ENCODE data around the gene VASH2. TPM values are rescaled to one million over a fixed set of nuclear protein-coding genes. Genes with fewer than 3 reads are reported as not detected.
A peak's percentile ranks its signal among the peaks of the same experiment; 100 is the strongest.
"Not testable (repeated sequence)": the region's sequence is repeated elsewhere in the genome, so short reads cannot be mapped to it uniquely, and the experiment has no call there.

VASH2 gene
- 4.2 TPM for total RNA-seq

DNA sequence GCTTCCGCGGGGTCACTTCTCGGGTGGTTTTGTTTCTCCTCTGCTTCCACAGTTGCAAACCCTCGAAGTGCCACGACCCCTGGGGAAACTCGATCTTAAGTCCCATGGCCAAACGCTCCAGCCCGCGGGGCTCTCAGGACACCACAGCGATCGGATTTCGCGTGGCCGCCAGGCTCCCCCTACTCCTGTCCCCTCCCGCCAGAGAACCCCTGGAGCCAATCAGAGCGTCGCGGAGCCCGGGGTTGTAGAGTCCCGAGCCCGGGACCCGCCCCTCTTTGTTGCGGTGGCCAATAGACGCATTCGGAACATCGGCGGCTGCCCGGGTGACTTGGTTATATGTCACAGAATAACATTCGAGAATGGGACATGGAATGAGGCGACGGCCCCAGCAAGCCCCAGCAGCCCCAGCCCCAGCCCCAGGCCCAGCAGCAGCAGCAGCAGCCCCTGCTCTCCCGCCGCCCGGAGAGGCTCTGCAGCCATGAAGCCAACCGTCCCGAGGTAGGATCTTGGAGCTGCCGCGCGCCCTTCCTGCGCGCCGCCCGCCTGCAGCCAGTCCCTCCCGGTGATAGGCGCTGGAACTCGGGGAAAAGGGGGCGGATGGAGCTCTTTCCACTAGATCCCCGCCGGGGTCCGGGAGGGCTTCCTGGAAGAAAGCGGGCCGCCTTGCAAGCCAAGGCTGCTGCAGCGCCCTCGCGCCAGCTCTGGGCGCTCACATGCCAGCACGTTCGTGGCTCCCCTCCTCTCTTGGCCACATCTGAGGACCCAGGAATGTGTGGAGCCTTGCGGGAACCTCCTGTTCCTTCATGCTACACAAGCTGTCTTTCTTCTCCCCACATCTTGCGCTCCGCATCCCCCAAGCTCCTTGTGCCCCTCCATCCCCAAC, at the start of gene VASH2:
Gene VASH2, plus strand, starts transcription at position 299 of the 883 bp plus-strand sequence. CDS start 1,002 bp downstream, outside the sequence.
- Histone ChIP-seq H3K27ac (peak within 1 kb of the TSS; percentile 54), H3K4me1 (peaks cover 27% of the 10 kb centered on the region), H3K4me3 (peak within 1 kb of the TSS; percentile 56 to 62), H3K36me3 (no peaks in the 10 kb centered on the region), H3K9me3 (no peaks in the 10 kb centered on the region), H3K27me3 (no peaks in the 10 kb centered on the region)
- DNase-seq (ENCODE audit: extremely low spot score in 2 of 2) = no peak
- TF ChIP-seq, protein P1, sequence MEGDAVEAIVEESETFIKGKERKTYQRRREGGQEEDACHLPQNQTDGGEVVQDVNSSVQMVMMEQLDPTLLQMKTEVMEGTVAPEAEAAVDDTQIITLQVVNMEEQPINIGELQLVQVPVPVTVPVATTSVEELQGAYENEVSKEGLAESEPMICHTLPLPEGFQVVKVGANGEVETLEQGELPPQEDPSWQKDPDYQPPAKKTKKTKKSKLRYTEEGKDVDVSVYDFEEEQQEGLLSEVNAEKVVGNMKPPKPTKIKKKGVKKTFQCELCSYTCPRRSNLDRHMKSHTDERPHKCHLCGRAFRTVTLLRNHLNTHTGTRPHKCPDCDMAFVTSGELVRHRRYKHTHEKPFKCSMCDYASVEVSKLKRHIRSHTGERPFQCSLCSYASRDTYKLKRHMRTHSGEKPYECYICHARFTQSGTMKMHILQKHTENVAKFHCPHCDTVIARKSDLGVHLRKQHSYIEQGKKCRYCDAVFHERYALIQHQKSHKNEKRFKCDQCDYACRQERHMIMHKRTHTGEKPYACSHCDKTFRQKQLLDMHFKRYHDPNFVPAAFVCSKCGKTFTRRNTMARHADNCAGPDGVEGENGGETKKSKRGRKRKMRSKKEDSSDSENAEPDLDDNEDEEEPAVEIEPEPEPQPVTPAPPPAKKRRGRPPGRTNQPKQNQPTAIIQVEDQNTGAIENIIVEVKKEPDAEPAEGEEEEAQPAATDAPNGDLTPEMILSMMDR (IDR thresholded peaks at IDR 0.05) = no peak
- TF ChIP-seq POLR2AphosphoS5 (IDR thresholded peaks at IDR 0.05; ENCODE audit: insufficient read depth in 1 of 2, low read depth in 1 of 2) (peak; percentile 47 to 56), POLR2A (IDR thresholded peaks at IDR 0.05) (no peak)
- intact Hi-C loops (cut with DNase I) = no loop called here

DNA sequence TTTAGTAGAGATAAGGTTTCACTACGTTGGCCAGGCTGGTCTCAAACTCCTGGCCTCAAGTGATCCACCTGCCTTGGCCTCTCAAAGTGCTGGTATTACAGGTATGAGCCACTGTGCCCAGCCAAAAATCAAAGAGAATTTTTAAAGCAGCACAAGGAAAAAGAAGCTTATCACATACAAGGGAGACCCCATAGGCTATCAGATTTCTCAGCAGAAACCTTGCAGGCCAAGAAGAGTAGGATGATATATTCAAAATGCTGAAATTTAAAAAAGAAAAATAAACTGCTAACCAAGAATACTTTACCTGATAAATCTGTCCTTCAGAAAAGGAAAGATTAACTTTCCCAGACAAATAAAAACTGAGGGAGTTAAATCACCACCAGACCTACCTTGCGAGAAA, 49.1 kb upstream of the VASH2 start:
- Histone ChIP-seq H3K27ac (no peak overlapping the region), H3K4me1 (no peaks in the 10 kb centered on the region), H3K36me3 (peaks cover 0 to 10% of the 10 kb centered on the region in 2 donors), H3K4me3 (no peak overlapping the region), H3K9me3 (peaks cover 6% of the 10 kb centered on the region), H3K27me3 (no peaks in the 10 kb centered on the region)
- intact Hi-C loops (cut with DNase I) = no loop called here
- no peak for DNase-seq (ENCODE audit: extremely low spot score in 2 of 2)
- TF ChIP-seq, protein P1 (IDR thresholded peaks at IDR 0.05) = no peak
- no peak for TF ChIP-seq POLR2A (IDR thresholded peaks at IDR 0.05)
- no peak for TF ChIP-seq POLR2AphosphoS5 (IDR thresholded peaks at IDR 0.05; ENCODE audit: insufficient read depth in 1 of 2, low read depth in 1 of 2)

DNA sequence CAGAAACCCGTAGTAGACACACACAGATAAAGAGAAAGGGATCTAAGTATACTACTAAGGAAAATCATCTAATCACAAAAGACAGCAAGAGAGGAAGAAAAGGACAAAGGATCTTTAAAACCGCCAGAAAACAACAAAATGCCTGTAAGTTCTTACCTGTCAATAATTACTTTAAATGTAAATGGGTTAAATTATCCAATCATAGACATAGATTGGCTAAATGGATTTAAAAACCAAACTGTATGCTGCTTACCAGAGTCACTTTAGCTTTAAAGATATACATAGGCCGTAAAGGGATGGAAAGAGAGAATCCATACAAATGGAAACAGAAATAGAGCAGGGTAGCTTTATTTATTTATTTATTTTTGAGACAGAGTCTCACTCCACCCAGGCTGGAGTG, 48.3 kb upstream of the VASH2 start:
- Histone ChIP-seq H3K4me1 (no peaks in the 10 kb centered on the region), H3K27ac (no peak overlapping the region), H3K36me3 (peaks cover 0 to 10% of the 10 kb centered on the region in 2 donors), H3K4me3 (no peak overlapping the region), H3K9me3 (peaks cover 6% of the 10 kb centered on the region), H3K27me3 (no peaks in the 10 kb centered on the region)
- intact Hi-C loops (cut with DNase I) = no loop called here
- DNase-seq (ENCODE audit: extremely low spot score in 2 of 2) = no peak
- TF ChIP-seq, protein P1 (IDR thresholded peaks at IDR 0.05) = no peak
- TF ChIP-seq POLR2AphosphoS5 (IDR thresholded peaks at IDR 0.05; ENCODE audit: insufficient read depth in 1 of 2, low read depth in 1 of 2) = no peak
- no peak for TF ChIP-seq POLR2A (IDR thresholded peaks at IDR 0.05)

DNA sequence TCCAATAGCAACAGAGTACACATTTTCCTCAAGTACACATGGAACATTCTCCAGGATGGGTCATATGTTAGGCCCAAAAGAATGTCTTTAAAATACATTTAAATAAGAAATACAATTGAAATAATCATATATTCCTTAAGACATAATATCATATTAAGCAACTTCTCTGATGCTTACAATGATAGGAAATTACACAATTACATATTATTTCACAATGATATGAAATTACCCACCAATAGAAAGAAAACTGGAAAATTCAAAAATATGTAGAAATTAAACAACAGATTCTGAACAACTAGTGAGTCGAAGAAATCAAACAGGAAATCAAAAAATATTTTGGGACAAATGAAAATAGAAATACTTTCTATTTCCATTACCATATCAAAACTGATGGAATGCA, 46.7 kb upstream of the VASH2 start:
- no peak for DNase-seq (ENCODE audit: extremely low spot score in 2 of 2)
- intact Hi-C loops (cut with DNase I) = no loop called here
- H3K4me3 ChIP-seq = no peak overlapping the region
- no peak overlapping the region for H3K27ac ChIP-seq
- TF ChIP-seq POLR2A (IDR thresholded peaks at IDR 0.05) (no peak), POLR2AphosphoS5 (IDR thresholded peaks at IDR 0.05; ENCODE audit: insufficient read depth in 1 of 2, low read depth in 1 of 2) (no peak)
- TF ChIP-seq, protein P1 (IDR thresholded peaks at IDR 0.05) = no peak
- peaks cover 6% of the 10 kb centered on the region for H3K9me3 ChIP-seq
- no peaks in the 10 kb centered on the region for H3K27me3 ChIP-seq
- no peaks in the 10 kb centered on the region for H3K4me1 ChIP-seq
- H3K36me3 ChIP-seq = peaks cover 0 to 5% of the 10 kb centered on the region in 2 donors

DNA sequence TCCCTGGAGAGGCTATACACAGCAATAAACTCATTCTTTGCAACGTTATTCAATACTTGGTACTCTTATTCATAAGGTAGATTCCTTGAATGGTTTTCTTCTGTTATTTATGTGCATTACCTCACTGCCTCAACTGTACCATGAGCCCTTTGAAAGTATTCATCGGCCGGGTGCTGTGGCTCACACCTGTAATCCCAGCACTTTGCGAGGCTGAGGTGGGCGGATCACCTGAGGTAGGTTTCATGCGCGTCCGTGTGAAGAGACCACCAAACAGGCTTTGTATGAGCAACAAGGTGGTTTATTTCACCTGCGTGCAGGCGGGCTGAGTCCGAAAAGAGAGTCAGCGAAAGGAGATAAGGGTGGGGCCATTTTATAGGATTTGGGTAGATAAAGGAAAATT, 42.3 kb upstream of the VASH2 start:
- intact Hi-C loops (cut with DNase I); DNase-seq (ENCODE audit: extremely low spot score in 2 of 2); H3K27me3 ChIP-seq: not testable (repeated sequence)

More for the DNA sequence above, 42.3 kb upstream of the VASH2 start:
- not testable (repeated sequence) for H3K4me3 ChIP-seq, H3K36me3 ChIP-seq, H3K27ac ChIP-seq, H3K4me1 ChIP-seq, H3K9me3 ChIP-seq

All from vagina (tissue), 2 donors.